ENCODE measurements around the gene NEDD4L.
A peak's percentile ranks its signal among the peaks of the same experiment; 100 is the strongest.

The NEDD4L gene

DNA sequence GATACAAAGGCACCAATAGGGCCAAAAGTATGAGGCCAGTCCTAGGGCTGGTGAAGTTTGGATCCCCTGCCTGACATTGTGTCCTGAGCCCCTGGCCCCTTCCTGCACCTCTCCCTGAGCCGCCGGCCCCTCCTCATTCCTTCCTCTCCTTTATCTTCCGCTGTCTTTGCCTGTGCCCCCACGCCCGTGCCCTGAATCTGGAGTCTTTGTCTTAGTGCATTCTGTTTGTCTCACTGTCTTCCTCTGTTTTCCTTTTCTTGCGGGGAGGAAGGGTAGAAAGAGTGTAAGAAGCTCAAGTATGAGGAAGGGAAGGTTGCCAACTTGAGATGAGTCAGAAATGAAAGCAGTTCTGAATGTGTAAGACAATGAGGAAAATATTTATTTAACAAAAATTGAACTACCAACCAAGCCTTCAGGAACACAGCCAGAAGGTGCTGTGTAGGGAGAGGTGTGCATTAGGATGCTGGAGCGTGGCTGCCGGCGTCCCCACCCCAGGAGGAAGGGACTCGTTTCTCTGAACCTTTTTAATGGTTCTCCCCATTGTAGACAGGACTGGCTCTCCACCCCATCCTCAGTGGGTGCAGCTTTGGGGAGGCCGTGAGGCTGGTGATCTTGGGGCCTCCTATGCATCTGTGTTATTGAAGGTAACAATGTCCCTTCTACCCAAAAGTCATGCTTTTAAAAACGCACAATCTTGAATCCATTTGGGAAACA, 133.1 kb downstream of the NEDD4L start:
- H3K9me3 ChIP-seq (ENCODE audit: severe bottlenecking), result no peaks in the 10 kb centered on the region
- H3K36me3 ChIP-seq, result peaks cover 21% of the 10 kb centered on the region
- no peaks in the 10 kb centered on the region for H3K27me3 ChIP-seq (ENCODE audit: insufficient read depth, low read depth, severe bottlenecking)
- DNase-seq, result no peak
- no peak overlapping the region for H3K4me3 ChIP-seq (ENCODE audit: low read depth, low read length)
- H3K27ac ChIP-seq, result no peak overlapping the region
- TF ChIP-seq CTCF (IDR thresholded peaks at IDR 0.05; ENCODE audit: low read depth, low read length), result no peak

DNA sequence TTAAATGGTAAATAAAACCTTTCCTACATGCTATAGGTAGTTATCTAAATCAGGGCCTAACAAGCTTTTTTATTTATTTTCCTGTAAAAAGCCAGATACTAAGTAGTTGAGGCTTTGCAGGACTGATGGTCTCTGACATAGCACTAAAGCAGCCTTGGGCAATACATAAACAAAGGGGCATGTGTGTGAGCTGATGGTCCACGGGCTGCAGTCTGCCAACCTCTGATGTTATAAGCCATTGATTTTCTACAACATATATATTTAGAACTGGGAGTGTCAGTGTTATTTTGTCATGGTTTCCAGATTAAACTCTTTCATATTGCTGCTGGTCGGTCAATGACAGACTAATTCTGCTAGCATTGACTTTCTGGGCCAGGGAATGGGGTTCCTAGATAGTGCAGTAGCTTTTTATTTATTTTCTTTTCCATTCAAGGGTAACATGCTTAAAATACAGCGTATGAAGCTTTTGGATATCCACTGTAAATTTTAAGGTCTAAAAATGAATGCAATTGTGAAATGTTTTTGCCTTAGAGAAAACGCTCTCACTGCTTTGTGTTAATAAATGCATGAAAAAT, 134.0 kb downstream of the NEDD4L start:
- Histone ChIP-seq H3K4me3 (ENCODE audit: low read depth, low read length) (no peak overlapping the region), H3K36me3 (peaks cover 17% of the 10 kb centered on the region), H3K27me3 (ENCODE audit: insufficient read depth, low read depth, severe bottlenecking) (no peaks in the 10 kb centered on the region), H3K9me3 (ENCODE audit: severe bottlenecking) (no peaks in the 10 kb centered on the region), H3K27ac (no peak overlapping the region)
- DNase-seq, result no peak
- no peak for TF ChIP-seq CTCF (IDR thresholded peaks at IDR 0.05; ENCODE audit: low read depth, low read length)

- no peak for DNase-seq
- no peaks in the 10 kb centered on the region for H3K27me3 ChIP-seq (ENCODE audit: insufficient read depth, low read depth, severe bottlenecking)
- TF ChIP-seq CTCF (IDR thresholded peaks at IDR 0.05; ENCODE audit: low read depth, low read length), result no peak
- no peak overlapping the region for H3K27ac ChIP-seq
- H3K9me3 ChIP-seq (ENCODE audit: severe bottlenecking), result no peaks in the 10 kb centered on the region
- peaks cover 13% of the 10 kb centered on the region for H3K36me3 ChIP-seq
- no peak overlapping the region for H3K4me3 ChIP-seq (ENCODE audit: low read depth, low read length)
Measured at GRCh38 chr18:58178511-58178910, 134.5 kb downstream of the NEDD4L start.

GRCh38 chr18:58180172-58180571, 136.1 kb downstream of the NEDD4L start:
- Histone ChIP-seq H3K9me3 (ENCODE audit: severe bottlenecking) (no peaks in the 10 kb centered on the region), H3K27me3 (ENCODE audit: insufficient read depth, low read depth, severe bottlenecking) (no peaks in the 10 kb centered on the region), H3K36me3 (peaks cover 6% of the 10 kb centered on the region), H3K27ac (no peak overlapping the region), H3K4me3 (ENCODE audit: low read depth, low read length) (no peak overlapping the region)
- no peak for TF ChIP-seq CTCF (IDR thresholded peaks at IDR 0.05; ENCODE audit: low read depth, low read length)
- no peak for DNase-seq

DNA sequence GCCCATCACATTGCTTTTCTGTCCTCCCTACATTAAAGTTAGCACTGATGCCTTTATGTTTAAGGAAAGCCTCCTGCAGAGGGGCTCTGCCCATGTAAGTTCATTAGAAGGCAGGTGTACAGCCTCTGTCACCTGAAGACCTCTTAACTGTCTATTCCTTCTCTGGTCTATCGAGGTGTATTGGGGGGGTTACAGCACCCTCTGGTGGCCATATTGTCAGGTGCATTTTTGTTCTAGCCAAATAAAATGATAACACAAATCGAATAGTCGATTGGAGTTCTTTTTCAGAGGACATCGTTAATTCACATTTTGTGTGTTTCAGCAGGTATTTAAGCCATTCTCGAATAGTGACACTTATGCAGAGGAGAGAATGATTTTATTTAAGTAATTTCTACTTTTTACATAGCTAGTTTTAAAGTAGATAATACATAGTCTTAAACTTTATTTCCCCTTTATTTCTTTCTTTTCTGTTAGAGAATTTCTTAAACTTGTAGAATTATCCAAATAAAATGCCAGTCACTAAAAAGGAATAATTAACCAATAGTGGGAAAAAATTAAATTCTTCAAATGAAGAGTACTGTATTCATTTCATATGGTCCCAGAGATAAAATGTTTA, 136.8 kb downstream of the NEDD4L start:
- Histone ChIP-seq H3K27me3 (ENCODE audit: insufficient read depth, low read depth, severe bottlenecking) (no peaks in the 10 kb centered on the region), H3K27ac (no peak overlapping the region), H3K36me3 (no peaks in the 10 kb centered on the region; the same call in 1 of the 2 replicates), H3K4me3 (ENCODE audit: low read depth, low read length) (no peak overlapping the region), H3K9me3 (ENCODE audit: severe bottlenecking) (no peaks in the 10 kb centered on the region)
- peak; percentile 81 for TF ChIP-seq CTCF (IDR thresholded peaks at IDR 0.05; ENCODE audit: low read depth, low read length)
- DNase-seq, result peak; percentile 72

Data from WERI-Rb-1 (cell line).